Ovary (tissue), 3 donors: ENCODE measurements around the gene NATD1.
"Not testable (repeated sequence)": the region's sequence is repeated elsewhere in the genome, so short reads cannot be mapped to it uniquely, and the experiment has no call there.

ENCODE experiments used
- POLR2A ChIP-seq: fragments of 450-650 bp; IDR thresholded peaks from one replicate; pipeline ENCODE4 v1.6.1; 2017; ENCODE audit warnings: antibody characterized with exemption, mild to moderate bottlenecking, moderate library complexity
- TF ChIP-seq, protein P1 (sequence below), 3 donors: fragments of 450-650 bp in 2 of 3; fragments of 200-600 bp in 1 of 3; IDR thresholded peaks; one replicate each; pipeline versions ENCODE4 v1.5.1 to v1.8.0; 2016 to 2022; ENCODE audit warnings: antibody characterized with exemption in 3 of 3, mild to moderate bottlenecking in 1 of 3
- donor health status: DM: no; HTN: no; CAD: no.

DNA sequence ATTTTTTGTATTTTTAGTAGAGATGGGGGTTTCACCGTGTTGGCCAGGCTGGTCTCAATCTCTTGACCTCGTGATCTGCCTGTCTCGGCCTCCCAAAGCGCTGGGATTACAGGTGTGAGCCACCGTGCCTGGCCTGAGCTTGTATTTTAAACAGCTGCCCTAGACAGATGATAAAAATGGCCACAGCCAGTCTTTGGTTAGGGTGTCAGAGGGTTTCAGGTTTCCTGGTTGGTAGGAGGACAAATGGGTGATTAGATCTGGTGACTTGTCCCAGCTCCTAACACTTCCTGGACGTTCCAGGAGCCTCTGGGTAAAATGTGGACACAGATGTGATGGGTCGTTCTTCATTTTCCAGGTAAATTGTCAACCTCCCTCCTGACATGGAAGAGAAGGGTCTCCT lies 60.8 kb downstream of the NATD1 start:
- TF ChIP-seq, protein P1, sequence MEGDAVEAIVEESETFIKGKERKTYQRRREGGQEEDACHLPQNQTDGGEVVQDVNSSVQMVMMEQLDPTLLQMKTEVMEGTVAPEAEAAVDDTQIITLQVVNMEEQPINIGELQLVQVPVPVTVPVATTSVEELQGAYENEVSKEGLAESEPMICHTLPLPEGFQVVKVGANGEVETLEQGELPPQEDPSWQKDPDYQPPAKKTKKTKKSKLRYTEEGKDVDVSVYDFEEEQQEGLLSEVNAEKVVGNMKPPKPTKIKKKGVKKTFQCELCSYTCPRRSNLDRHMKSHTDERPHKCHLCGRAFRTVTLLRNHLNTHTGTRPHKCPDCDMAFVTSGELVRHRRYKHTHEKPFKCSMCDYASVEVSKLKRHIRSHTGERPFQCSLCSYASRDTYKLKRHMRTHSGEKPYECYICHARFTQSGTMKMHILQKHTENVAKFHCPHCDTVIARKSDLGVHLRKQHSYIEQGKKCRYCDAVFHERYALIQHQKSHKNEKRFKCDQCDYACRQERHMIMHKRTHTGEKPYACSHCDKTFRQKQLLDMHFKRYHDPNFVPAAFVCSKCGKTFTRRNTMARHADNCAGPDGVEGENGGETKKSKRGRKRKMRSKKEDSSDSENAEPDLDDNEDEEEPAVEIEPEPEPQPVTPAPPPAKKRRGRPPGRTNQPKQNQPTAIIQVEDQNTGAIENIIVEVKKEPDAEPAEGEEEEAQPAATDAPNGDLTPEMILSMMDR (IDR thresholded peaks at IDR 0.05): not testable (repeated sequence)
- TF ChIP-seq POLR2A: not testable (repeated sequence)
